PC-9 (cell line): Measurements from ENCODE around the gene SLC38A8. TPM values are rescaled to one million over a fixed set of nuclear protein-coding genes. Genes with fewer than 3 reads are reported as not detected.

Source experiments
- BruUV-seq: library from RNA; stranded (reverse); fragments of 400-500 nt; replicated peaks from 2 replicates; lab custom pipeline; 2021; lab: Mats Ljungman, UMichigan
- CTCF ChIA-PET: fragments of 300-600 bp; sonication (Branson Sonifier 250); formaldehyde crosslinking; loops from one replicate; lab custom pipeline; 2022; ENCODE audit warnings: antibody characterized with exemption; lab: Charles Lee
- POLR2A ChIA-PET: fragments of 300-600 bp; sonication (Branson Sonifier 250); formaldehyde crosslinking; loops from one replicate; lab custom pipeline; 2022; ENCODE audit warnings: antibody characterized with exemption; ENCODE audit not compliant: unreplicated experiment; lab: Charles Lee
- DNase-seq, 2 experiments: peaks; one replicate each; pipeline versions ENCODE4 v3.0.0 to v3.0.0-alpha.2; 2015 to 2022; ENCODE audit warnings: mixed read lengths in 1 of 2
- H2AFZ ChIP-seq: fragments of 200-600 bp; sonication (generic); 2 replicates; pipeline ENCODE4 v1.8.1; 2017; ENCODE audit warnings: antibody characterized with exemption
- H3F3A ChIP-seq: fragments of 200-600 bp; sonication (generic); 2 replicates; pipeline ENCODE4 v1.8.1; 2017; ENCODE audit warnings: antibody characterized with exemption, mild to moderate bottlenecking, low read depth; ENCODE audit not compliant: insufficient read depth
- H3K27ac ChIP-seq: fragments of 200-600 bp; sonication (generic); 2 replicates; pipeline ENCODE4 v1.6.1; 2016; ENCODE audit warnings: mixed run types
- H3K27me3 ChIP-seq: fragments of 200-600 bp; sonication (generic); 2 replicates; pipeline ENCODE4 v1.6.1; 2016; ENCODE audit warnings: low read depth, mixed run types; ENCODE audit not compliant: insufficient read depth
- H3K36me3 ChIP-seq: fragments of 200-600 bp; sonication (generic); 2 replicates; pipeline ENCODE4 v1.6.1; 2016; ENCODE audit warnings: low read depth, mixed run types
- H3K4me1 ChIP-seq: fragments of 200-600 bp; sonication (generic); replicated peaks from 2 replicates; pipeline ENCODE4 v1.6.1; 2016; ENCODE audit warnings: mixed run types; ENCODE audit not compliant: insufficient read depth
- H3K4me2 ChIP-seq: fragments of 200-600 bp; sonication (generic); 2 replicates; pipeline ENCODE4 v1.6.1; 2017; ENCODE audit warnings: mixed run types
- H3K4me3 ChIP-seq: fragments of 200-600 bp; sonication (generic); 2 replicates; pipeline ENCODE4 v1.6.1; 2016; ENCODE audit warnings: mixed run types
- H3K79me2 ChIP-seq: fragments of 200-600 bp; sonication (generic); 2 replicates; pipeline ENCODE4 v1.6.1; 2017; ENCODE audit warnings: low read depth, mixed run types
- H3K9me2 ChIP-seq: fragments of 200-600 bp; sonication (generic); 2 replicates; pipeline ENCODE4 v1.8.1; 2017; ENCODE audit warnings: mild to moderate bottlenecking; ENCODE audit not compliant: insufficient read depth
- H3K9me3 ChIP-seq: fragments of 200-600 bp; sonication (generic); 2 replicates; pipeline ENCODE4 v1.8.1; 2016; ENCODE audit warnings: low read depth; ENCODE audit not compliant: insufficient read depth
- H4K20me1 ChIP-seq: fragments of 200-600 bp; sonication (generic); 2 replicates; pipeline ENCODE4 v1.8.1; 2017; ENCODE audit not compliant: insufficient read depth
- CTCF ChIP-seq: fragments of 200-600 bp; sonication (generic); conservative IDR thresholded peaks from 2 replicates; pipeline ENCODE4 v1.6.1; 2017; ENCODE audit warnings: mixed run types, antibody characterized with exemption, mild to moderate bottlenecking, moderate library complexity
- EZH2 ChIP-seq: fragments of 200-600 bp; sonication (generic); IDR thresholded peaks from 2 replicates; pipeline ENCODE4 v1.8.0; 2017; ENCODE audit warnings: antibody characterized with exemption, low read depth
- intact Hi-C: fragments of 100-400 bp; cut with micrococcal nuclease; formaldehyde crosslinking; loops from one replicate; pipeline ENCODE4 v1.10.0; 2022; ENCODE audit not compliant: unreplicated experiment
- total RNA-seq: library from RNA; stranded (reverse); gene quantifications from 2 replicates; pipeline ENCODE4 v1.2.3, GENCODE V29; 2021

Gene SLC38A8
- total RNA-seq, 1 experiment from 2014 or later = not detected

- intact Hi-C loops = no loop called here
- no peak overlapping the region for H3K4me2 ChIP-seq
- no TSS peak for BruUV-seq
- H2AFZ ChIP-seq = no peak overlapping the region
- H3K9me3 ChIP-seq = no peaks in the 10 kb centered on the region
- no peaks in the 10 kb centered on the region for H3K79me2 ChIP-seq
- no peak for TF ChIP-seq CTCF
- TF ChIP-seq EZH2 = no peak
- no peak overlapping the region for H3K4me3 ChIP-seq
- H3K9me2 ChIP-seq = no peaks in the 10 kb centered on the region
- CTCF ChIA-PET = no interaction called here
- H4K20me1 ChIP-seq = no peaks in the 10 kb centered on the region
- no peaks in the 10 kb centered on the region for H3K27me3 ChIP-seq
- H3K36me3 ChIP-seq = 0 out of 2 replicates have a peak, but pooled peaks cover 1% of the 10 kb centered on the region
- POLR2A ChIA-PET = interaction anchor here (0.6 to 0.7 kb wide), 2 partner anchors 64 to 101 kb away, joined by 3 to 5 read pairs; no protein-coding TSS in a partner anchor
- H3K27ac ChIP-seq = no peak overlapping the region
- H3K4me1 ChIP-seq = no peaks in the 10 kb centered on the region
- no peak for DNase-seq
- H3F3A ChIP-seq = no peaks in the 10 kb centered on the region
Measured at GRCh38 chr16:83964684-83965443, 77.7 kb downstream of the SLC38A8 start.

GRCh38 chr16:83963277-83964119, 79.1 kb downstream of the SLC38A8 start:
- no peaks in the 10 kb centered on the region for H3K9me3 ChIP-seq
- H3F3A ChIP-seq = no peaks in the 10 kb centered on the region
- H3K4me3 ChIP-seq = no peak overlapping the region
- intact Hi-C loops = no loop called here
- ChIA-PET CTCF (no interaction called here), POLR2A (no interaction called here)
- DNase-seq = no peak
- no peaks in the 10 kb centered on the region for H3K79me2 ChIP-seq
- no peak overlapping the region for H3K27ac ChIP-seq
- no TSS peak for BruUV-seq
- H3K36me3 ChIP-seq = 0 out of 2 replicates have a peak, but pooled peaks cover 6% of the 10 kb centered on the region
- H3K27me3 ChIP-seq = no peaks in the 10 kb centered on the region
- H4K20me1 ChIP-seq = no peaks in the 10 kb centered on the region
- H2AFZ ChIP-seq = no peak overlapping the region
- H3K9me2 ChIP-seq = no peaks in the 10 kb centered on the region
- no peak for TF ChIP-seq EZH2
- TF ChIP-seq CTCF = no peak
- no peaks in the 10 kb centered on the region for H3K4me1 ChIP-seq
- H3K4me2 ChIP-seq = no peak overlapping the region

GRCh38 chr16:83961591-83961990, 81.0 kb downstream of the SLC38A8 start:
- no peaks in the 10 kb centered on the region for H3F3A ChIP-seq
- TF ChIP-seq CTCF = no peak
- no peak for TF ChIP-seq EZH2
- no peak overlapping the region for H3K4me3 ChIP-seq
- BruUV-seq = no TSS peak
- no peak overlapping the region for H3K27ac ChIP-seq
- H3K27me3 ChIP-seq = no peaks in the 10 kb centered on the region
- H3K4me1 ChIP-seq = no peaks in the 10 kb centered on the region
- intact Hi-C loops = no loop called here
- no peak overlapping the region for H2AFZ ChIP-seq
- peaks cover 5% of the 10 kb centered on the region; the same call in 1 of the 2 replicates for H4K20me1 ChIP-seq
- ChIA-PET POLR2A (no interaction called here), CTCF (interaction anchor here (0.7 kb wide), 1 partner anchor 106 kb away, joined by 3 read pairs; no protein-coding TSS in a partner anchor)
- no peak for DNase-seq
- 0 out of 2 replicates have a peak, but pooled peaks cover 3% of the 10 kb centered on the region for H3K79me2 ChIP-seq
- no peaks in the 10 kb centered on the region for H3K9me2 ChIP-seq
- 0 out of 2 replicates have a peak, but pooled peaks cover 6% of the 10 kb centered on the region for H3K36me3 ChIP-seq
- H3K4me2 ChIP-seq = no peak overlapping the region
- no peaks in the 10 kb centered on the region for H3K9me3 ChIP-seq
